ENCODE data around the gene EFCAB14. TPM values are rescaled to one million over a fixed set of nuclear protein-coding genes. Genes with fewer than 3 reads are reported as not detected.

The EFCAB14 gene
- total and polyA plus RNA-seq, 2 donors (not counting 3 experiments of a cell fraction or from before 2014, with no cell fraction given) = 30.0 to 81.7 TPM

DNA sequence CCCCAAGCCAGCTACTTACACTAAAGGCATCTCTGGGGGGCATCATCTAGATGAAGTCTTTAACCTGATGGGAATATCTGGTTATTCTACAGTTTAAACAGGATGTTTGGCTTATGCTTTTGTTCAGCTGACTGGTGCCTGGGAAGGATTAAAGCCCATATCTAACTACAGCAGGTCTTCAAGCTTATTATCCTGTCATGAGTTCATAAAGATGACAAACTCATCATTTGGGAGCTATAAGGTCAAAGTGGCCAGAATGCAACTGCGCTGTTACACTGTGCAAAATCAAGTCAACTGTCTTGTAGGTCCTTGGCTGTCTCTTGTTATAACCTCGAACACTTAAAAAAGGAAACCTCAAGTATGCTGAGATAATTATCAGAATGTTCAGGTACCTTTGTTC lies 83.7 kb downstream of the EFCAB14 start:
- POLR2A ChIA-PET = no interaction called here

DNA sequence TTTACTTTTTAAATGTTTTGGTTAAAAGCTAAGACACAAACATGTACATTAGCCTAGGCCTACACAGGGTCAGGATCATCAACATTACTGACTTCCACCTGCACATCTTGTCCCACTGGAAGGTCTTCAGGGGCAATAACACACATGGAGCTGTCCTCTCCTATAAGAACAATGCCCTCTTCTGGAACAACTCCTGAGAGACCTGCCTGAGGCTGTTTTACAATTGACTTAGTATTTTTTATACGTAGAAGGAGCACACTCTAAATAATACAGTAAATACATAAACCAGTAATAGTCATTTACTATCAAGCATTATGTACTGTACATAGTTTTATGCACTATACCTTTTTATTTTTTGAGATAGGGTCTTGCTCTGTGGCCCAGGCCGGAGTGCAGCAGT lies 88.2 kb downstream of the EFCAB14 start:
- no peak overlapping the region for H3K4me2 ChIP-seq (ENCODE audit: insufficient read depth, low read length)
- ChIA-PET POLR2A (no interaction called here), CTCF (interaction anchor here (0.7 kb wide), 1 partner anchor 104 kb away, joined by 3 read pairs; no protein-coding TSS in a partner anchor)
- H3K27ac ChIP-seq (ENCODE audit: insufficient read depth, low read depth, low read length) = no peak overlapping the region
- H3K79me2 ChIP-seq (ENCODE audit: control insufficient read depth, insufficient read depth, low read length) = no peaks in the 10 kb centered on the region
- no peak overlapping the region for H3K9ac ChIP-seq (replicated peaks; ENCODE audit: extremely low read depth, insufficient read depth, low read length)
- no peaks in the 10 kb centered on the region for H3K9me3 ChIP-seq (replicated peaks; ENCODE audit: control insufficient read depth, insufficient read depth, low read length)
- no TSS peak for BruUV-seq (replicated peaks)
- no peaks in the 10 kb centered on the region for H3K9me1 ChIP-seq (replicated peaks; ENCODE audit: control insufficient read depth, extremely low read depth, insufficient read depth, low read length)
- no peak for DNase-seq (ENCODE audit: low read depth, low spot score)
- intact Hi-C loops (cut with micrococcal nuclease) (no loop called here), dilution Hi-C loops (cut with MboI; ENCODE audit: extremely low pct_ligation_motif_present, low sequenced_read_pairs) (no loop called here)
- H3K4me3 ChIP-seq (replicated peaks in 1 of 3; ENCODE audit: insufficient read depth in 1 of 3, low read depth in 1 of 3, low read length in 3 of 3) = no peak overlapping the region
- TF ChIP-seq JUN (IDR thresholded peaks at IDR 0.05; ENCODE audit: borderline replicate concordance, insufficient read depth, insufficient read length, low read depth) (no peak), EZH2 (IDR thresholded peaks at IDR 0.05; ENCODE audit: borderline replicate concordance, low read depth, low read length, severe bottlenecking) (no peak), GATA2 (IDR thresholded peaks at IDR 0.05; ENCODE audit: insufficient read depth, insufficient read length, low read depth, low read length) (no peak)
- H3K27me3 ChIP-seq (ENCODE audit: control insufficient read depth in 2 of 2, insufficient read depth in 2 of 2, low read length in 2 of 2) = no peaks in the 10 kb centered on the region
- no peaks in the 10 kb centered on the region for H3K4me1 ChIP-seq (ENCODE audit: control insufficient read depth, extremely low read depth, insufficient read depth, low read length)
- FAIRE-seq = no peak
- peaks cover 0 to 12% of the 10 kb centered on the region in 2 experiments for H3K36me3 ChIP-seq (ENCODE audit: control insufficient read depth in 2 of 2, extremely low read depth in 1 of 2, insufficient read depth in 2 of 2, low read length in 2 of 2)
- H4K20me1 ChIP-seq (replicated peaks; ENCODE audit: control insufficient read depth, extremely low read depth, insufficient read depth, low read length) = no peaks in the 10 kb centered on the region
- H2AFZ ChIP-seq (ENCODE audit: low read depth, low read length) = no peak overlapping the region

More for the DNA sequence above, 83.7 kb downstream of the EFCAB14 start:
- Histone ChIP-seq H2AFZ (ENCODE audit: low read depth, low read length) (no peak overlapping the region), H3K27me3 (ENCODE audit: control insufficient read depth in 2 of 2, insufficient read depth in 2 of 2, low read length in 2 of 2) (no peaks in the 10 kb centered on the region), H3K4me3 (replicated peaks in 1 of 3; ENCODE audit: insufficient read depth in 1 of 3, low read depth in 1 of 3, low read length in 3 of 3) (no peak overlapping the region), H3K9me1 (replicated peaks; ENCODE audit: control insufficient read depth, extremely low read depth, insufficient read depth, low read length) (no peaks in the 10 kb centered on the region), H3K79me2 (ENCODE audit: control insufficient read depth, insufficient read depth, low read length) (no peaks in the 10 kb centered on the region), H3K27ac (ENCODE audit: insufficient read depth, low read depth, low read length) (no peak overlapping the region), H3K36me3 (ENCODE audit: control insufficient read depth in 2 of 2, extremely low read depth in 1 of 2, insufficient read depth in 2 of 2, low read length in 2 of 2) (peaks cover 0 to 12% of the 10 kb centered on the region in 2 experiments), H3K9ac (replicated peaks; ENCODE audit: extremely low read depth, insufficient read depth, low read length) (no peak overlapping the region), H3K4me2 (ENCODE audit: insufficient read depth, low read length) (no peak overlapping the region), H4K20me1 (replicated peaks; ENCODE audit: control insufficient read depth, extremely low read depth, insufficient read depth, low read length) (no peaks in the 10 kb centered on the region), H3K9me3 (replicated peaks; ENCODE audit: control insufficient read depth, insufficient read depth, low read length) (no peaks in the 10 kb centered on the region), H3K4me1 (ENCODE audit: control insufficient read depth, extremely low read depth, insufficient read depth, low read length) (no peaks in the 10 kb centered on the region)
- TF ChIP-seq GATA2 (IDR thresholded peaks at IDR 0.05; ENCODE audit: insufficient read depth, insufficient read length, low read depth, low read length) = no peak
- TF ChIP-seq POLR2AphosphoS5 (IDR thresholded peaks at IDR 0.05; ENCODE audit: insufficient read depth, low read depth, low read length) = no peak
- TF ChIP-seq POLR2A (IDR thresholded peaks at IDR 0.05; ENCODE audit: low read depth, low read length) = no peak
- intact Hi-C loops (cut with micrococcal nuclease) (no loop called here), dilution Hi-C loops (cut with MboI; ENCODE audit: extremely low pct_ligation_motif_present, low sequenced_read_pairs) (no loop called here)
- CTCF ChIA-PET = interaction anchor here (1.7 kb wide), 1 partner anchor 8 kb away, joined by 6 read pairs; no protein-coding TSS in a partner anchor
- no TSS peak for BruUV-seq (replicated peaks)
- FAIRE-seq (no peak), DNase-seq (ENCODE audit: low read depth, low spot score) (no peak)

Other genes starting within 250 kb of the EFCAB14 start
- gene DMBX1, start 229.3 kb downstream of the EFCAB14 start, total RNA-seq = not detected in 2 replicates
- gene DMBX1, start 229.3 kb downstream of the EFCAB14 start, polyA plus RNA-seq = not detected in 2 replicates
- gene KNCN, start 167.5 kb downstream of the EFCAB14 start, total RNA-seq = not detected in 2 replicates
- not detected in 2 replicates for gene KNCN, start 167.5 kb downstream of the EFCAB14 start, polyA plus RNA-seq
- gene MKNK1, start 114.8 kb downstream of the EFCAB14 start, total RNA-seq = 37.3 and 42.6 TPM in 2 replicates
- 28.9 and 32.9 TPM in 2 replicates for gene MKNK1, start 114.8 kb downstream of the EFCAB14 start, polyA plus RNA-seq
- gene MOB3C, start 102.3 kb downstream of the EFCAB14 start, total RNA-seq = 6.5 and 8.4 TPM in 2 replicates
- 6.1 and 7.0 TPM in 2 replicates for gene MOB3C, start 102.3 kb downstream of the EFCAB14 start, polyA plus RNA-seq
- gene ATPAF1, start 50.8 kb downstream of the EFCAB14 start, total RNA-seq = 28.4 and 29.6 TPM in 2 replicates
- 28.3 and 31.5 TPM in 2 replicates for gene ATPAF1, start 50.8 kb downstream of the EFCAB14 start, polyA plus RNA-seq
- gene TEX38, start 47.3 kb downstream of the EFCAB14 start, total RNA-seq = not detected in 2 replicates
- gene TEX38, start 47.3 kb downstream of the EFCAB14 start, polyA plus RNA-seq = not detected in 2 replicates
- gene CYP4B1, start 79.9 kb upstream of the EFCAB14 start, total RNA-seq = not detected in 2 replicates
- not detected in 2 replicates for gene CYP4B1, start 79.9 kb upstream of the EFCAB14 start, polyA plus RNA-seq
- not detected in 2 replicates for gene CYP4A11, start 222.4 kb upstream of the EFCAB14 start, total RNA-seq
- not detected in 2 replicates for gene CYP4A11, start 222.4 kb upstream of the EFCAB14 start, polyA plus RNA-seq

All from endothelial cell of umbilical vein (primary cell).